DMS 273 (cell line): ENCODE measurements around the gene NSG2.
"Not testable (repeated sequence)": the region's sequence is repeated elsewhere in the genome, so short reads cannot be mapped to it uniquely, and the experiment has no call there.

Source experiments
- DNase-seq: peaks from one replicate; lab custom pipeline; 2025; ENCODE audit not compliant: unreplicated experiment; lab: John Stamatoyannopoulos, UW

Gene NSG2

GRCh38 chr5:174098694-174099093 is 53.2 kb downstream of the NSG2 start:
- no peak for DNase-seq

DNA sequence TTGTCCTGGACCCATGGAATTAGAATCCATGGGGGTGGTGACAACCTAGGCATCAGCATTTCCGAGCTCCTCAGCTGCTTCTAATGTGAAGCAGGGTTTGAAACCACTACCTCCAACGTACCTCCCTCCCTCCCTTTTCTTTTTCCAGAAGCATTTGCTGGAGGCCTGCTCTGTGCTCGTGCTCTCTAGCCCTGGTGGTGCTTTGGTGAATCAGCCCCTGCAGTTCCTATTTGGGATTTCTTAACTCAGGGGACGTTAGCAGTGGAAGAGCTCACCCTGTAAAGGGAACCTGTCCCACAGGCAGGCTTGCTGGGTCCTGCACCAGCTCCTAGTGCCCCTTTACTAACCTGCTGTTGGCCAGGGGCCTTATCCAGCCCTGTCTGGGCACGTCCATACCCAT is 55.0 kb downstream of the NSG2 start:
- no peak for DNase-seq

DNA sequence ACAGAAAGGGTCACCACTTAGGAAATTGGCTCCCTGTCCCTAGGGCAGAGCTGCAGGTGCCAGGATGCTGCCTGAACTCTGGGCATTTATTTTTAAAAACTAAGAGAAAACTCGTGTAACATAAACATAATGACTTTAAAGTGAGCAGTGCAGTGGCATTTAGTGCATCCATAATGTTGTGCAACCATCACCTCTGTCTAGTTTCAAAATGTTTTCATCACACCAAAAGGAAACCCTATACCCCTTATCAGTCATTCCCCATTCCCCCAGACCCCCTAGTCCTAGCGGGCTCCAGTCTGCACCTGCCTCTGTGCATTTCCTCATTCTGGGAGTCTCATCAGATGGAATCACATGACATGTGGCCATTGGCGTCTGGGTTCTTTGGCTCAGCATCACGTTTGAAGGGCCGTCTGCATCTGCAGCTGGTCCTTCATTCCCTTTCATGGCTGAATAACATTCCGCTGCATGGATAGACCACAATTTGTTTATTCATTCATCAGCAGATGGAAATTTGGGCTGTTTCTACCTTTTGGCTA is 55.8 kb downstream of the NSG2 start:
- DNase-seq: no peak

- not testable (repeated sequence) for DNase-seq
These were observed 57.1 kb downstream of the NSG2 start for GRCh38 chr5:174102574-174102973.

DNA sequence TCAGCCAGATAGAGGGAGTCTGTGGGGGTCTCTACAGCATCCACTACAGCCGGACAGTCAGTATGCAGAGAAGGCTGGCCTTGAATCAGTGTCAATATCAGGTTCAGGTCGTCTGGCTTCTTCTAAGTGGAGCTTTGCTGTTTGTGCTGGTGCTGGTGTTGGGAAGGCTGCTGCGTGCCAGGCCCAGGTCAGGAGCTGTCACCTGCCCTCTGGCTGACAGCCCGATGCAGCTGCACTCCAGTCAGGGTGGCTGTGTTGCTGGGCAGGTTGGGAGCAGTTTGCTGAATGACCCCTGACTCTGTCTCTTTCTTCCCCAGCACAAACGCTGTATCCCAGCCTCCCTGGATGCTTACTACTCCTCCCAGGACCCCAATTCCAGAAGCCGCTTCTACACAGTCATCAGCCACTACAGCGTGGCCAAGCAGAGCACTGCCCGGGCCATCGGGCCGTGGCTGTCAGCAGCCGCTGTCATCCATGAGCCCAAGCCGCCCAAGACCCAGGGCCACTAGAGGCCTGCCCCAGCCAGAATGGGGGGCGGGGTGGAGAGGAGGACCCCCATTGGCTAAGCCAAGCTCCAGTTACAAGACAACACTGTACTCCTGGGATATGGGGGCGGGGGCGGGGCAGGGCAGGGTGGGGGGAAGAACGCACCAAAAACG is 61.6 kb downstream of the NSG2 start:
- no peak for DNase-seq

GRCh38 chr5:174108745-174109144 is 63.2 kb downstream of the NSG2 start:
- no peak for DNase-seq

DNA sequence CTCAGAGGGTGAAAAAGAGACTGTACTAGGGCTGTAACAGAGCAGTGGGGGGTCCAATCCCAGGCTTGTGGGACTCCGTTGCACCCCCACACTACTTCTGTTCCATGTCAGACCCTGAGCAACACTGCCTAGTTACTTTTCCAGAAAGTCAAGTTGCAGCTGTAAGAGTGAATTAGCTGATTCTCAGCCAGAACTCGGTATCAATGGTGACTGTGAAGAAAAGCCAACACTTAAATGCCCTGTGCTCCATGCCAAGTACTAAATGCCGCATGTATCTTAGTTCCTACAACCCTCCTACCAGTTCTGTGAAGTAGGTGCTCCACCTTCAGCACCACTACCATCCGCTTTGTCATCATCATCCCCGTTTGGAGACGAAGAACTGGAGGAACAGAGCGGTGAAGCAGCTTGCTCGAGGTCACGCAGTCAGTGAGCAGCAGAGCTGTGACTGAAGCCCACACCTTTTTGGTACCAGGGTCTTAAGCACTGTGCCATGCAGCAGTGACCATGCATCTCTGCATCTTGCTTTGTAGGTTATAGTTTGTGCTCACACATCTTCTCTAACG is 64.3 kb downstream of the NSG2 start:
- DNase-seq: no peak

DNA sequence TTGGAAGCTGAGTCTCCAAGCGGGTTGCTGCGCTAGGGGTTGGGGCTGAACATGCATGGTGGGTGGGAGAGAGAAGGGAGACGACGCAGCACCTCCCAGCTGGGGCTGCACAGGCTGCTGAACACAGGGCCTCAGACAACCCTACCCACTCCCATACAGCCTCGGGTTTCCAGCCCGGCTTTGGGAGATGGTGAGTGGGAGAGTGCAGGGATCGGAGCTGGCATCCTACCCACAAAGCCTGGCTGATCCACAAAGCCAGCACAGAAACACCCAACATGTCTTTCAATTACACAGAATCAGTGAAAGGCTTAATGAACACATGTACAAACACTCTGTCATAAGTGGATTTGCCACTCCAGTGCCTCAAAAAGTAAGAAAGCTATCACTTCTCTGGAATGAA is 64.8 kb downstream of the NSG2 start:
- no peak for DNase-seq

DNA sequence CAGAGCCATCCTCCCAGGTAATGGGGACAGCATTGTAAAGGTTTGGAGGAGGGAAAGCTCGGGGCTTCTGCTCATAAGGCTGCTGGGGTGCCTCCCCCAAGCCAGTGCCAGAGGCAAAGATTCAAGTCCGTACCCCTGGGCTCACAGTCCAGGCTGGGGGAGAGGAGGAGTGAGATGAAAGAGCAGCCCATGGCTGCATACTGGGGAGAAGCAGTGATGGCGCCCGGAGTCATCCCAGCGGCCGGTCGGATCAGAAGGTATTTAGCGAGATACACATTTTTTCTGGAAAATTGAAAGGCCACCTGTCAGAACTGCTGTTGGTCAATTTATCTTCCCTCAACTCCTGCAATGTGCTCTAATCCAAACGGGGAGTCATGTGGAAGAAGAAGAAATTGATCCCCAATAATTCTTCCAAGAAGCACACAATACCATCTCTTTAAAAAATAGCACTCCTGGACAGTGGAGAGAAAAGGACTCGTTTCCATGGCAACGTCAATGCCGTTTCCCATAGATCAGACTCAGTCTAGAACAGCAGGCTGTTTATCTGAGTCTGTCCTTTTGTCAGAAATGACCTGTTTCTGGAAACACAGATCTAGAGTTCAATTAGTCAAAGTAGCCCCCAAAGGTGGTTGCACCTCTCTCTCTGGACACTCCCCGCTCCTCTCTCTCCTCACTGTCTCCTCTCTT is 65.9 kb downstream of the NSG2 start:
- no peak for DNase-seq

DNA sequence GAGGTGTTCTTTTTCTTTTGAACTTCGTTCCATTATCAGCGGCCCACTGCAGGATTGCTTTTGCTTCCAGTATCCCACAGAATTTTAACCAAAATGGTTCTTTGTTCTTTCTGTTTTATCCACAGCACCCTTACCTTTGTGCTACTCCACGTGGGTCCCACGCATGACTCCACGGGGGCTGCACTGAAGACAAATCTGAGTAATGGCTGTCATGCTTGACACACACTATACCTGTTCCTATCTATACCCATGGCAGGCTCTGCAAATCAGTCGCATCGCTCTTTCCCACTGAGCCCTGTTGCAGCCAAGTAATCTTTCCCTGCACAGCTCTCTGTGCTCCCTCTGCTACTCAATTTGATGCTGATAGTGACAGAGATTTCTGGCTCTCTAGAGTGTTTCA is 69.7 kb downstream of the NSG2 start:
- no peak for DNase-seq

DNA sequence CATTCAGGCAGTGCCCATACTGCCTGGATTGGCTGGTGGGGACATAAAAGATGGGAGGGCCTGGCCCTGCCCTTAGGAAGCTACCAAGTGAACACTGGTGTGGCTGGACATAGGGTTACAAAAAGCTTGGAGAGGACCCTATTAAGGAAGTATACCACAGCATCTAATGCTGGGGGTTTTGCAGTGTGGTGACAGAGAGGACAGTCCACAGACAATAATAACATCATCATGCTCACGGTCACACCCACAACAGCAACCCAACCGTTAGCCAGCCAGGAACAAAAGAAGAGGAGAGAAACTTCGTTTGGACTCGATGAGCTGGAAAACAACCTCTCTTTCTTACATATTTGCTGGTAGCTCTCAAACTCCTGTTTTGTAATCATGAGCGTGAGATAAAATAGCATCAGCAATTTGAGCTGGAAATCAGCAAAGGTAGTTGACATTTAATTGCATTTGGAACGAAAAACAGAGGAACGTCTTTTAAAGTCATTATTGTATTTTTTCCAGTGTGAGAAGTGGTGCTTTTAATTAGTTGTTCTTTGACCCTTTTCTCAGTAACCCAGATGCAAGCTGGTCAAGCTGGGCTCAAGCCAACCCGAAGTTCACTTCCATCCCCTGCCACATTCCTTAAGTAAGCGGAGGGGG is 73.4 kb downstream of the NSG2 start:
- no peak for DNase-seq

GRCh38 chr5:174119468-174119881 is 74.0 kb downstream of the NSG2 start:
- no peak for DNase-seq

GRCh38 chr5:174120401-174121005 is 75.0 kb downstream of the NSG2 start:
- DNase-seq: no peak

DNA sequence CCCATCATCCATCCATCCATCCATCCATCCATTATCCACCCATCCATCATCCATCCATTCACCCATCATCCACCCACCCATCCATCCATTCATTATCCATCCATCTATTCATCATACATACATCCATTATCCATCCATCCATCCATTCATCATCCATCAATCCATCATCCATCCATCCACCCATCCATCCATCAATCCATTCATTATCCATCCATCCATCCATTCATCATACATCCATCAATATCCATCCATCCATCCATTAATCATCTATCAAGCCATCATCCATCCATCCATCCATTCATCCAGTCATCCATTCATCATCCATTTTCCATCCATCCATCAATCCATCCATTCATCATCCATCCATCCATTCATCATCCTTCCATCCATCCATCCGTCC is 89.0 kb downstream of the NSG2 start:
- no peak for DNase-seq

DNA sequence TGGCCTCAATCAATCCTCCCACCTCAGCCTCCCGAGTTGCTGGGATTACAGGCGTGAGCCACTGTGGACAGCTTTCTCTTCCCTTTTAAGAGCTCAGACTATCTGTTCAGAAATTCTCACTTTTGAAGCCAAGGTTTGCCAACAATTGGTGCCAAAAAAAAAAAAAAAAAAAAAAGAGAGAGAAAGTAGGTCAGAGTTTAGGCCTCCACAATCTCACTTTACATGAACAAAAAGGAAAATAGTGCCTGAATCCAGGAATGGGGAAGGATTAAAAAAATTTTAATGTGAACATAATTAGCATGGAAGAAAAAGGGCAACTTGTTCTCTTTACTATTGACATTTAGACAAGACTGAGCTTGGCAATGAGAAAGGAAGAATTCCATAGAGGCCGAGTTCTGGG is 94.1 kb downstream of the NSG2 start:
- DNase-seq: no peak

DNA sequence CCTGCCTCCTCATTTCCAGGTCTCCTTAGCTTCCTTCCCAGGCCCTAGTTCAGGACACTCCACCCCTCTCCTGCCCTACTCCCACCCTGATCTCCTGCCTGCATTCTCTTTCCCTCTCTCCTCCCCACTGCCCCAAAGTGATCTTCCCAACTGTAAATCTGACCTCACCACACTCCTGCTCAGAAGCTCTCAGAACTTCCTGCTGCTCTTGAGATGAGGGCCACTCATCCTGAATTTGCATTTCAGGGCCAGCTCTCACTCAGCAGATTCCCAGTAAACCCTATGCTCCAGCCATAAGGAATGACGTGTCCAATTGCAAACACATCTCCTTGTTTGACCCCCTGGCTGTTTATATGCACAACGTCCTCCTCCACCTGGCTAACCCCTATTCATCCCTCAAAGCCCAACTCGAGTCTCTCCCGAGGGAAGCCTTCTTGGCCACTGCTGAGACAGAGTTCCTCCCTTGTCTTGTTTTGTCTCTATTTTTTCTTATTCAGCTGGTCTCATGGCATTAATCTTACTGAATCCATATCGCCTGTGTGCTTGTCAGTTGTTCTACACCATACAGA is 95.0 kb downstream of the NSG2 start:
- no peak for DNase-seq

- DNase-seq: no peak
These were observed 95.9 kb downstream of the NSG2 start for GRCh38 chr5:174141398-174141797.

DNA sequence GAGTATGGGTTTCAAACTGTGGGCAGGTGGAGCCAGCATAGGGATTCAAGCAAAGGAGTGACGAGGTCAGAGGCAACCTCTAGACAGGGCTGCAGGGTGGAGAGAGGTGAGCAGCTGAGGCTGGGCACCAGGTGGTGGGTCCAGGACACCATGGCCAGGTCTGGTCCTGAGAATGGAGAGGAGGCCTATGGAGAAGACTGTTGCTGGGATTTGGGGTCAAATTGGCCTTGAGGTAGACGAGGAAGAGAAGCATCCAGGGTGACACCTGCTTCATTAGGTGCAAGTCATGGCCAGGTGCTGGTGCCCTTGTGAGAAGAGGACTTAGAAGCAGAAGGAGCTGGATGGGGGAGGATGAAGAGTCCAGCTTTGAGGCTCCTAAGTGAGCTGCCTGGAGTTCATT is 99.6 kb downstream of the NSG2 start:
- no peak for DNase-seq

DNA sequence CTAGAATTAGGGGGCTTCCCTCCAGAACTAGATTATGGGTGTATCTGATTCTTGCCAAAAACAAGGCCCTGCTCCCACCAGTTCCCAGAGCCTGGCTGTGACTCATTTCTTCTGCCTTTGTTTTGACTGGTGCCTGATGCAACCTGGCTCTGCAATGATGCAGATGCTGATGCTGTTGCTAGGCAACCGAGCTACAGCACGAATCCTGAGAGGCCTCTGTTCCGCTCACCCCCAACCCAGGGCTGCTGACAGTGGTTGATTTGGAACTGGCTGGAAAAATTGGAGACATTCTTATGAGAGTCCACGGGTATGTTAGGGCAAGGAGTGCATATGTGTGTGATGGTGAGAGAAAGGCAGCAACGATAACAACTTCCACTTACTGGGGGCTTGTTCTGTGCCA is 100.3 kb downstream of the NSG2 start:
- DNase-seq: no peak

- DNase-seq: no peak
These were observed 101.0 kb downstream of the NSG2 start for GRCh38 chr5:174146556-174146955.

GRCh38 chr5:174147012-174147411 is 101.5 kb downstream of the NSG2 start:
- not testable (repeated sequence) for DNase-seq
